ENCODE measurements around the gene CELF4. TPM values are rescaled to one million over a fixed set of nuclear protein-coding genes. Genes with fewer than 3 reads are reported as not detected.

Gene CELF4
- total RNA-seq, 1 experiment from 2014 or later: 0.40 TPM

GRCh38 chr18:37280701-37281393 lies 284.8 kb downstream of the CELF4 start:
- ATAC-seq (no peak), DNase-seq (no peak)
- H3F3A ChIP-seq (ENCODE audit: low read length, unreplicated experiment): no peaks in the 10 kb centered on the region
- no TSS peak for BruUV-seq (replicated peaks)
- CTCF ChIA-PET: no interaction called here
- no peaks in the 10 kb centered on the region for H3K27me3 ChIP-seq (ENCODE audit: low read length)
- H3K36me3 ChIP-seq (ENCODE audit: low read depth, low read length): no peaks in the 10 kb centered on the region
- H3K9ac ChIP-seq (ENCODE audit: low read length): no peak overlapping the region
- H3K79me2 ChIP-seq (ENCODE audit: low read length): no peaks in the 10 kb centered on the region
- no peak overlapping the region for H3K4me3 ChIP-seq (ENCODE audit: low read length)
- no peaks in the 10 kb centered on the region for H3K9me3 ChIP-seq (ENCODE audit: low read length)
- H3K4me1 ChIP-seq (ENCODE audit: insufficient read depth, low read length): no peaks in the 10 kb centered on the region
- H3K27ac ChIP-seq (ENCODE audit: low read length): no peak overlapping the region
- POLR2A ChIA-PET (ENCODE audit: unreplicated experiment): no interaction called here
- TF ChIP-seq EZH2 (IDR thresholded peaks at IDR 0.05; ENCODE audit: low read length, unreplicated experiment) (no peak), CTCF (conservative IDR thresholded peaks at IDR 0.05; ENCODE audit: low read depth, low read length) (no peak), EZH2phosphoT487 (IDR thresholded peaks at IDR 0.05; ENCODE audit: borderline replicate concordance, low read length) (no peak)
- no peaks in the 10 kb centered on the region for H4K20me1 ChIP-seq (ENCODE audit: low read length)
- H2AFZ ChIP-seq (ENCODE audit: low read length): no peak overlapping the region
- no peak overlapping the region for H3K4me2 ChIP-seq (ENCODE audit: low read length)
- H3K9me2 ChIP-seq (replicated peaks; ENCODE audit: low read length): no peaks in the 10 kb centered on the region
- intact Hi-C loops (cut with micrococcal nuclease): no loop called here

GRCh38 chr18:37277804-37278203 lies 287.8 kb downstream of the CELF4 start:
- intact Hi-C loops (cut with micrococcal nuclease): no loop called here
- BruUV-seq (replicated peaks): no TSS peak
- POLR2A ChIA-PET (ENCODE audit: unreplicated experiment): no interaction called here

More at GRCh38 chr18:37277804-37278203, 287.8 kb downstream of the CELF4 start:
- CTCF ChIA-PET: no interaction called here
- no peak overlapping the region for H3K4me2 ChIP-seq (ENCODE audit: low read length)
- no peaks in the 10 kb centered on the region for H4K20me1 ChIP-seq (ENCODE audit: low read length)
- H3K27ac ChIP-seq (ENCODE audit: low read length): no peak overlapping the region
- no peak for DNase-seq
- H3K9me3 ChIP-seq (ENCODE audit: low read length): no peaks in the 10 kb centered on the region
- H3K36me3 ChIP-seq (ENCODE audit: low read depth, low read length): no peaks in the 10 kb centered on the region
- no peak for TF ChIP-seq CTCF (conservative IDR thresholded peaks at IDR 0.05; ENCODE audit: low read depth, low read length)
- no peak for TF ChIP-seq EZH2phosphoT487 (IDR thresholded peaks at IDR 0.05; ENCODE audit: borderline replicate concordance, low read length)
- TF ChIP-seq EZH2 (IDR thresholded peaks at IDR 0.05; ENCODE audit: low read length, unreplicated experiment): no peak
- H3F3A ChIP-seq (ENCODE audit: low read length, unreplicated experiment): no peaks in the 10 kb centered on the region
- no peak overlapping the region for H3K9ac ChIP-seq (ENCODE audit: low read length)
- no peak for ATAC-seq
- no peaks in the 10 kb centered on the region for H3K9me2 ChIP-seq (replicated peaks; ENCODE audit: low read length)
- no peak overlapping the region for H3K4me3 ChIP-seq (ENCODE audit: low read length)
- H3K27me3 ChIP-seq (ENCODE audit: low read length): no peaks in the 10 kb centered on the region
- H3K4me1 ChIP-seq (ENCODE audit: insufficient read depth, low read length): no peaks in the 10 kb centered on the region
- H2AFZ ChIP-seq (ENCODE audit: low read length): no peak overlapping the region
- no peaks in the 10 kb centered on the region for H3K79me2 ChIP-seq (ENCODE audit: low read length)

Measured in PC-3 (cell line).